A673 (cell line): Measurements from ENCODE around the gene RNF167.

Source experiments
- CTCF ChIP-seq: fragments of 300-800, 200-600 bp; sonication (generic); conservative IDR thresholded peaks from 2 replicates; pipeline ENCODE4 v1.5.1; 2017; ENCODE audit warnings: low read depth, mild to moderate bottlenecking, antibody characterized with exemption, low read length, moderate library complexity, mixed read lengths
- EZH2 ChIP-seq: fragments of 200-600 bp; sonication (generic); IDR thresholded peaks from 2 replicates; pipeline ENCODE4 v1.6.1; 2017; ENCODE audit warnings: borderline replicate concordance, low read depth, mild to moderate bottlenecking, mixed read lengths, antibody characterized with exemption, low read length; ENCODE audit not compliant: poor library complexity, severe bottlenecking

- TF ChIP-seq CTCF (no peak), EZH2 (no peak)
These were observed 34.1 kb downstream of the RNF167 start for GRCh38 chr17:4974115-4974670.
